ENCODE results near the gene SLC2A6.

SLC2A6 gene

DNA sequence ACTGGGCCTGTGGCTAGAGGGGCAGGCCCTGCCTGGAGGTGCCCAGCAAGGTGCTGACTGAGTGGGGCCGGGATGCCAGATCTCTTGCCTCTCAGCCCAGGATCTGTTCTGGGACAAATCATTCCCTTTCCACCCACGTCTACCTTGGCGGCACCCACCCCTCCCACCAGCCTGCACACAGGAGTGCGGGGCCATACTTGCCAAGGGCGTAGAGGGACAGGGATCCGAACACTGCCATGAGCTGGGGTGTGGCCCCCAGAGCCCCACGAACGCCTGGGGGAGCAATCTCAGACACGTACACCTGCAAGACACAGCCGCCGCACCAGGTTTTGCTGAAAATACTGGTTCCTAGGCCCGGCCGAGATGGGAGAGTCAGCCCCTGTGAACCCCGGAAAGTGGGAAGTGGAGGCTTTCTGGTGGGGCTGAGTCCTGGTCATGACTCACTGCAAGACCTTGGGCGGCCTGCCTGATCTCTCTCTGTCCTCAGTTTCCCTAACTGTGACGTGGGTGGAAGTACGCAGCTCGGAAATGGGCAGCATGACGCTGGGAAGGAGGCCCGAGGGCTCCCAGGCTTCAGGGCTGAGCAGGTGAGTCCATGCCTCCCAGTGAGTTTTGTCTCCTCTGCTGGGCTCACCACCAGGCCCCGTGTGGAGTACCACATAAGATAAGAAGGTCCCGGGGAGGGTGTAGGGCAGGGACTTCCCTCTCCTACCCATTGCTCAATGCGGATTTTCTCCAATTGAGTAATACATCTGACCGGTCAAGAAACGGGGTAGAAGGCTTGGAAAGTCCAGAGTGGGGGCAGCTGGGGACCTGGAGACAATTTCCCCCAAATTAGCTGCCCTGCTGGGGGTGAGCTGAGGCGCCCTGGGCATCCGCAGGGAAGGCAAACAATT, 2.6 kb downstream of the SLC2A6 start:
- no peak for DNase-seq

DNA sequence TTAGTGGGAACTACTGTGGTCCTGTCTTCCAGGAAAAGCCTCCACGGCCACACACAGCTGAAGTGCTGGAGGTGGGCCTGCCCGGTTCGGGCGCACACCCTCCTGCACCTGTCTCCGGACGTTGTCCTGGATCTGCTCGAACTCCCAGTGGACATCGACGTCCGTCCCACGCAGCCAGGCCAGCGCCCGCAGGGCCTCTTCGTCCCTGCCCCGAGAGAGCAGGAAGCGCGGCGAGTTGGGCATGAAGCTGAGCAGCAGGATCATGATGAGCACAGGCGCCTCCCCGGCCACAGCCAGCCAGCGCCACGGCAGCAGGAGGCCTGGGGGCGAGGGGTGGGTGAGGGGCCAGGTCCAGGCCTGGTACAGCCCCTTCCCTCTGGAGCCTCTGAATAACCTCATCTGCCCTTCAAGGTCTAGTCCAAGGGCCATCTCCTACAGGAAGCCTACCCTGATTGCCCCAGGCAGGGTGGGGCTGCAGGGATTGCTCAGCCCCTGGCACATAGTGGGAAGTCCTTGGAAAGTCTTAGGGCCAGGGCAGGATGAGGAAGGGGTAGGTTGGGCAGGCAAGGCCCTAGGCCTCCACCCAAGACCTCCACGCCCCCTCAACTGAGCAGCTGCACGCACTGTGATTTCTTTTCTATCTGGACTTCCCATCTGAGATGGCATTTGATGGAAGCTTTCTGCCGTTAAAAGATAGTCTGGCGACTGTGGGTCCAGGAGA, 3.4 kb downstream of the SLC2A6 start:
- DNase-seq: no peak

DNA sequence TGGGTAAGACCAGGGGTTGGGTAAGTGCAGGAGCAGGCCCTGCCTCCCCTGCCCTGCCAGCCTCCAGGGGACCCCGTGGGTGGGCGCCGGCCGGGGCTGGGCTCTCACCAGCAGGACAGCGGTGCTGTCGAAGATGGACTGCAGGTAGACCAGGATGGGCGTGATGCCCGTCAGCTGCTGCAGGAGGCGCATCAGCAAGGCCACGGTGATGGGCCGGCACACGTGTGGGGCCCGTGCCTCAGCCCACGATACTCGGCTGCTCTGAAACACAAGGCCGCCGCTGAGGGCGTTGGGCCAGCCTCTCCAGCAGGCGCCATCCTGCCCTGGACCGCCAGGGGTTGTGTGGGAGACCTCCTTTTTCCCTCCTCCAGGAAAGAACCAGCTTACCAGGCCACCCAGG, 4.0 kb downstream of the SLC2A6 start:
- no peak for DNase-seq

DNA sequence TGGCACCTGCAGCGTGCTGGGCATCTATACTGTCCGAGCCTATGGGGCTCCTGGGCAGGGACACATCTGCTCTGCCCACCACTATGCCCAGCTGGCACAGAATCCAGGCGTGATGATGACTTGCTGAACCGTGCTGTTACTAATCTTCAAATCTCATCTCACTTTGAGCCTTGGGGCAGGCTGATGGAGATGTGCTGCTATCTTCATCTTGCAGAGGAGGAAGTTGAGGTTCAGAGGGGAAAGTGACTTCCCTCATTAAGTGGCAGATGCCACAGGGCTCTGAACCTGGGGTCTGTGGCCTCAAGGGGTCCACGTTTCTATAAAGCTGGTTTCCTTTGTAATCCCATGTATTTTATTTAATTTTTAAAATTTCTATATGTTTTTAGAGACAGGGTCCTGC, 4.7 kb downstream of the SLC2A6 start:
- no peak for DNase-seq

DNA sequence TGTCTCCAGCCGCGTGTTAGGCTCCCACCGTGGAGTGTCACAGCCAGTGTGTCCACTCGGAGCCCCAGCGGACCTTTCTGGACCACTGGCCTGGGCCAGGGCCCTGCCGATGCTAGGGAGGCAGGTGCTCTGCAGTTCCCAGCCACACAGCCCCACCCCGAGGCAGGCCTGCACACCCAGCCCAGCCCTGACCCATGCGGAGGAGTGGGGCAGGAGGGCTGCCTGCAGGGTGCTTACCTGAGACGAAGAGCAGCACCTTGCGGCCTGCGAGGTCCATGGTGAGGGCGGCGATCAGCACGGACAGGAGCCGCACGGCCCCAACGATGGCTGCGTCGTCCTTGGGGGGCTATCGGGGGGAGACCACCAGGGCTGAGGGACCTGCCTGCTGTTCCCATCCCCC, 5.2 kb downstream of the SLC2A6 start:
- DNase-seq: no peak

DNA sequence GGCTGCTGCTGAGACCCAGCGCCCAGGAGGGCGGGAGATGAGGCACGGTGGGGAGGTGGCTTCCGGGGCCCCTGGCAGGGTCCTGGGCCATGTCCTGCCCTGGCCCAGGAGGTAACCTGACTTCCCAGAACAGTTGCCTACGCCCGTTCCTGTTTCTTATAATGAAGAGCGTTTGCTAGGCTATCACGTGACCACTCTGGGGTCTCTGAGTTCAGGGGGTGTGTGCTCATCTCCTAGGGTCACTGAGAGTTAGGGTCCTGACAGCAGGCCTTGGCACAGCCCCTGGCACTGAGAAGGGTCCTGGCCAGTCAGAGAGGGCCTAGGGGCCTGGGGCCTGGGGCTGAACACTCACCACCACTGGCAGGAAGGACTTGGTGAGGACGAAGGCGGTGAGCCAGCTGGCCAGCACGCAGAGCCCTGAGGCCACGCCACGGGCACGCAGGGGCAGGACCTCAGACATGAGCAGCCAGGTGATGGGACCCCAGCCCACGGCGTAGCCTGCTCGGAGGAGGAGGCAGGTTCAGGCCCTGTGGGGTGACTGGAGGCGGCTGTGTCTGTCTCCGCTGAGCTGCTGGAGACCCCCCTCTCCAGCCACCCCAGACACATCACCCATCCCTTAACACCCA, 6.0 kb downstream of the SLC2A6 start:
- DNase-seq: no peak

DNA sequence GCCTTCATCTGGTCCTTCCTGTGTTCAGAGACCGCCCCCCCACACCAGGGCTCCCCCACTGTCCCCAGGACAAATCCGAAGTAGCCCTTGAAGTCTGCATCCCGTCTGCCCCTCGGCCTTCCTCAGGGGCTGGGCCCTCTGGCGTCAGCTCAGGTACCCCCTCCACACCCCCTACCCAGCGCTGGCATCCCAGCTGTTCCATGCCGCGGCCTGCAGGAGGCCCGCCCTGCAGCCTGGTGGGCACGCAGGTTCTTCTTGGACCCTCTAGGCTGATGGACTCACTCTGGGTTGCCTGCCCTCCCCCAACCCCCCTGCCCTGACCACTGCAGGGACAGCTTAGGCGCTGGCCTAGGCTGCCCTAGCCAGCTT, 6.6 kb downstream of the SLC2A6 start:
- DNase-seq: no peak

DNA sequence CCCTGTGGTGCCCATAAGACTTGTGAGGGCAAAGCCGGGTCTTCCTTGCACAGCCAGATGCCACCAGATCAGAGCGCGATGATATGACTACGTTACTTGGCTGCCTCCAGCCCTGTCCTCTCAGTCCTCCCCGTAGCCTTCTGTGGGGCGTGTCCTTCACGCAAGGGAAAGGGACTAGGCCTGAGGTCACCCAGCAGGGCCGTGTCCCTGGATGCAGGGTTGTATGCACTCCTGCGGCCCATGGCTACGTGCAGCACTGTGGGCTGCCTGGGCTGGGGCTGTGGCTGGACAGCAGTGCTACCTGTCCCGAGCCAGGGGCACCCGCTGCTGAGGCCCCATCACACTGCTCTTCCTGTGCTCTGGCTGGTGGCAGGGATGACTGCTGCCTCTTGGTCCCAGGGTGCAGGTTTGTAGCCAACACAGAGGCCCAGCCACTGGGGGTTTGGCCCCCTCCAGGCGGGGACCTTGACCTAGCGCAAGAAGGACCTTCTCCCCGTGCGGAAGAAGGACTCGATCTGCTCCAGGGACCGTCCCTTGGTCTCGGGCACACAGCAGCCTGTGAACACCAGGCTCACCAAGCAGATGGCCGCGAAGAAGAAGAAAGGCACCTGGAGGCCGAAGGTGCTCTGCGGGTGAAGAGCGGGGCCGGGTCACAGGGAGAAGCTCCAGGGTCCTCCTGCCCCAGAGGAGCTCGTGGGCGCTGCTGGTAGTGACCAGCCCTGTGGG, 7.2 kb downstream of the SLC2A6 start:
- DNase-seq: no peak

DNA sequence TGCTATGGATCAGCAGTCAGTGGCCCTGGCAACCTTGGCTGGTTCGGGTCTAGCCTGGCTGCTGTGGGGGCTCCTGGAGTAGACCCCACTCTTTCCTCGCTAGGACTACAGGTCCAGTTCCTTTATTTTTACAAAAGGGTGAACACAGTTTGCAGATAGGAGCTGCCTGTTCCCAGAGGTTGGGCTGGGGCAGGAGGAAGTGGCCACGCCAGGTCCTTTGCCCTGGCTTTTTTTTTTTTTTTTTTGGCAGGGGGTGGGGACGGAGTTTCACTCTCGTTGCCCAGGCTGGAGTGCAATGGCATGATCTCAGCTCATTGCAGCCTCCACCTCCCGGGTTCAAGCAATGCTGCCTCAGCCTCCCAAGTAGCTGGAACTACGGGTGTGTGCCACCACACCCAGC, 7.9 kb downstream of the SLC2A6 start:
- DNase-seq: no peak

DNA sequence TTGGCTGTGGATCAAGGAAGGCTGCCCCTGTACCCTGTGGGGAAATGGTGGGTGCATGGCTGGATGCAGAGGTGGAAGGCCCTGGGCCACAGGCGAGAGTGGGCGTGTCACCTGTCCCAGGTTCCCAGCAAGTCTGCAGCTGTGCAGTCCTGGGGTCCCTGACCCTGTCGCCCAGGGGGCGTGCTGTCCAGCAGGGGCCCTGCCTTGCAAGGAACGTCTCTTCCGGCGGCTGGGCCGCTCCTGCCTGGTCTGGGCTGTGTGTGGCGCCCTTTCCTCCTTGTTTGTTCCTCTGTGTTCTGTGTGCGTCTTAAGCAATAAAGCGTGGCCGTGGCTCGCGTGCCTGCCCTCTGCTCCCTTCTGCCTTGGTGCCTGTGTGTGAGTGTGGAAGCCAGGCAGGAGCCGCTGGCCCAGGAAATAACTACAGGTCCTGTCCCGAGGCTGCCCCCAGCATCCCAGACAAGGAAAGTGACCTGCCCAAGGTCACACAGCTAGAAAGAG, 8.4 kb downstream of the SLC2A6 start:
- DNase-seq: no peak

DNA sequence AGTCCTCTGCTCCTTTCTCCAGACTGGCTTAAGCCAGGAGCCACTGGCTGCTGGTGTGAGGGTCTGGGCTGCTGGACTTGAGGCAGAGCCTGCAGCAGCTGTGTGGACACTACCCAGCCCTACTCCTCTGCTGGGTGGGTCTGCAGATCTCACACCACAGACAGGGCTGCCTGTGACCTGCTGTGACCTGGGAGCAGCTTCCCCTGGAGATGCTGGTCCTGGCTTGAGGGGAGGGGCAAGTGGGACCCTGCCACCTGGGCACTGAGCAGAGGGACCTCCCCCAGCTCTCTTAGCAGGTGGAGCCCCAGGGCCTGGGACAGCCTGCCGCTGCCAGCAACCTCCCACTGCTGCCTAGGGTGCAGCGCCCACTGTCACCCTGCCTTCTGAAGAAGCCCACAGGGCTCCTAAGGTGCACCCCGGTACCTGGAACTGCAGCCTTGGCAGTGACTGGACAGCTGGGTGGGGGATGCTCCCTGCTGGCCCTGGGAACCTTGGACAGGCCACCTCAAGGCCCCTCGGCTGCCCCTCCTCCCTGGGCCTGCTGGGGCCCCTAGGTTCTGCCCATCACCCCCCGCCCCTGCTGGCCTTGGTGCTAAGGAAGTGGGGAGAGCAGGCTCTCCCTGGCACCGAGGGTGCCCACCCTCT, 10.0 kb downstream of the SLC2A6 start:
- no peak for DNase-seq

DNA sequence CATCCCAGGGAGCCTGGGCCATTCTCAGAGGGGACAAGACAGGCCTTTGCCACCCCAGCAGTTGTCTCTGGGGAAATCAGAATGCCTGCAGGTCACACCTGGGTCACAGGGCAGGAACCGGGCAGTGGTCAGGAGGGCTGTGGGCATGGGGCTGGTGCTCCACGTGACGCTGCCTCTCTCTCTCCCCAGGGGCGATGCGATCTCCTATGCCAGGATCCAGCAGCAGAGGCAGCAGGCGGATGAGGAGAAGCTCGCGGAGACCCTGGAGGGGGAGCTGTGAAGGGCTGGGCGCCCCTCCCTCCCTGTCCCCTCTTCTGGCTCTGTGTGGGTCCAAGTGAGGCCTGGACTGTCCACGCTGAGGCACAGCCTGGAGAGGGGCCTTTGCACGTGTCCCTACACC, 10.5 kb downstream of the SLC2A6 start:
- DNase-seq: no peak

DNA sequence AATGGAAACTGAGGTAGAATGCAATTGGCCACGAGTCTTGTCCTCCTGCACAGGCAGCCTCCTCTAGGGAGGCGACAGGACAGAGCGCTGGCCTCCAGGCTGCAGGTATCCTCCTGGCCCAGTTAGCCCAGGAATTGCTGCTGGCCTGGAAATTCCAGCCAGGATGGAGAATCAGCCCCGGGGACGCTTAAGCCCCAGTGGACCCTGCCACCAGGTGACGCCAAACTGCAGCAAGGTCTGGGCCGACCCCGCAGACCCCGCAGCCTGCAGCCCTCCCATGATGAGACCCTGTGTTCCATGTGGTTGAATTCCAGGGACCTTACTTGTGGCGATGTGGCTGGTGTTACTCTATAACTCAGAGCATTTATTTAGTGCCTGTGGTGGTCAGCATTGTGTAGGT, 11.8 kb downstream of the SLC2A6 start:
- DNase-seq: no peak

DNA sequence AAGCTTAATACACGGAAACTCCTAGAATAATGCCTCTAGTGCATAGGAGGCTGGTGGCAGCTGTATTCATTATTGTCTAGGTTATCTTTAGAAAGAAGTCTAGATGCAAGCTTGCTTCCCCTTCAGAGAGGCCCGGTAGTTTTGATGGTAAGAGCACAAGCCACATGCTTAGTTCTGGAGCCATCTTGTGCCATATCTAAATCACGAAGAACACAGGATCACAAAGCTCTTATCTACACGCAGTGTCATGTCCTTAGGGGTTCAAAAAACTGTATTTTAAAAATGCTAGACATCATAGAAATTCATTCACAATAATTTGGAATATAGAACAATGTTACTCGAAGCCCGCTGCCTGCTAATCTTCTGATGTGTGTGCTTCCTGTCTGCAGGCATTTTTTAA, 12.9 kb downstream of the SLC2A6 start:
- no peak for DNase-seq

DNA sequence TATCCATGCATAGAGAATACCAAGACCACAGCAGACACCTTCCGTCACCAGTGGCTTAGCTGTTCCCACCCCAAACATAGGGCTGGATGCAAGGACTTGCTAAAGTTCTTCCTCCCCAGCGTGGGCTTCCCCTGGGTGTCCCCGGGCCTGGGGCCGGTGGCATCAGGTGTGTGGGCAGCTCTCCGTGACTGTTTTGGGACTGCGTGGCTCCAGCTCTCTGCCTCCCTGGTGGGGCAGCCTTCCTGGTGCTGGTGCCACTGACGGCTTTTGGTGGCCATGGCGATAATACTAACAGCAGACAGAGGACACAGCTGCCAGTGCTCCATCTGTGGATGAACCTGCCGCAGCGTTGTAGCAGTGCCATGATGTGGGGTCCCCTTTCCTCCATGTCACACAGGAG, 14.3 kb downstream of the SLC2A6 start:
- no peak for DNase-seq

DNA sequence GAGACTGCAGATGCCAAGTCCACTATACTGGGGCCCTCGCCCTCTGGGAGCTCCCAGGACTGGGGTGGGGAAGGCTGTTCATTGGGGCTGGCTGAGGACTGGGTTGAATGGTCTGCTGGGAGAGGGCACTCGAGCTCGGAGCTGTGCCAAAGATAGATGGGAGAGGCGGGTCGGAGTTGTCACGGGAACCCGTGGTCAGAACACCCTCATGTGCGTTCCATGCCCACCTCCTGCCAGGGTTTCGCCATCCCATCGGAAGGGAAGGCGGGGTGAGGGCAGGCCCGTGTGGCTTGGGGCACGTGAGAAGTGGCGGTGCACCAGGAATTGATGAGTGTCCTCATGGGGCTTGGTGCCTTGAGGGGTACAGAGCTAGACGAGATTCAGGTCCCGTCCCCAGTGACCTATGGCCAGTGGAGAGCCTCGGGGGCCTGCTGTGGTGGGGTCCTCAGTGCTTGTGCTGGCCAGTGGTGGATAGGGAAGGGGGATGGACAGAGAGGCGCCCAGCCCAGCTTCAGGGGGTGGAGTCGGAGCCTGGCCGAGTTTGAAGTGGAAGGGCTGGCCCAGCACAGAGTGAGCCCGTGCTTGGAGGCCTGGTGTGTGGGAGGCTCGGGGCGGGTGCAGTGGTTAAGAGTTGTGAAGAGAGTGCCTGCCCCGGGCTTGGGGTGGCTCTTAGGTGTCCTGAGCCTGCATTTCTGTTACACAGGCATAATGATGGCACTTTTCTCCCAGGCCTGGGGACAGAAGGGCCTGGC, 14.9 kb downstream of the SLC2A6 start:
- no peak for DNase-seq

DNA sequence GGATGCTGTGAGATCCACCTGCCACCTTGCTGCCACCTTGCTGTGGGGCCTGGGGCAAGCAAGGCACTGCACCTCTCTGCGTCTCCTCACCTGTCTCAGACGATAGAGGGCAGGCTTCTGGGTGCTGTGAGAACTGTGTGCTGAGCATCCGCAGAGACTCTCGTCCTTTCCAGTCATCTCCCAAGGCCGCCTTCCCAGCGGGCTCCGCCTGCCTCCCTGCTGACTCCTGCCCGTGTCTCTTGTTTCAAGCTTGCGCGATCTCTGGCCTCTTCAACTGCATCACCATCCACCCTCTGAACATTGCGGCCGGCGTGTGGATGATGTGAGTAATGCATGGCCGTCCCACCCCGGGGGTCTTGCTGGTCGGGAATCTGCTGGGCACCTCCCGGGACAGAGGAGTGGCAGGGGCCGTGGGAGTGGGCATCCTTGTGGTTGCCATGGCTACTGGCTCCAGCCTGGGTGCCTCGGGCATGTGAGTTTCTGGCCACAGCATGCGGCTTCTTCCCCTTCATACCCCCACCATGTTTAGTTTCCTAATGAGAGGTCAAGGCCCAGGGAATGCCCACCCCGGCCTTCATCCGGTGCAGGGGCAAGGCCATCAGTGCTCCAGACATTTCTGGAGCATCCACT, 15.6 kb downstream of the SLC2A6 start:
- DNase-seq: no peak

DNA sequence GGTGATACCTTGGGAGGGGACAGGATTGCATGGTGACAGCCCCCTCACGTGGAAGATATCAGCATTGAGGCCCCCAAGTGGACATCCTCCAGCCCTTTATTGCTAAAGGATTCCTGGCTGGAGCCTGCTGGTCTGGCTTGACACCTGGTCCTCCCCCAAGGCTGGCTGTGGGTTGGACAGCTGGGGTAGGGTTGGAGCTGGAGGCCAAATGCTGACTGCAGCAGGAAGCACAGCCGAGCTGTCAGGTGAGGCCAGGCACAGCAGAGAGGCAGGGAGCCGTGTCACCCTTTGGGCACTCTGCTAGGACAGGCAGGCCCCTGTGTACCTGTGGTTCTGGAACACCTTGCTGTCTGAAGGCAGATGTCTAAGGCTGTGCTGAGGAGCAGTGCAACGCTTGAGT, 16.9 kb downstream of the SLC2A6 start:
- no peak for DNase-seq

DNA sequence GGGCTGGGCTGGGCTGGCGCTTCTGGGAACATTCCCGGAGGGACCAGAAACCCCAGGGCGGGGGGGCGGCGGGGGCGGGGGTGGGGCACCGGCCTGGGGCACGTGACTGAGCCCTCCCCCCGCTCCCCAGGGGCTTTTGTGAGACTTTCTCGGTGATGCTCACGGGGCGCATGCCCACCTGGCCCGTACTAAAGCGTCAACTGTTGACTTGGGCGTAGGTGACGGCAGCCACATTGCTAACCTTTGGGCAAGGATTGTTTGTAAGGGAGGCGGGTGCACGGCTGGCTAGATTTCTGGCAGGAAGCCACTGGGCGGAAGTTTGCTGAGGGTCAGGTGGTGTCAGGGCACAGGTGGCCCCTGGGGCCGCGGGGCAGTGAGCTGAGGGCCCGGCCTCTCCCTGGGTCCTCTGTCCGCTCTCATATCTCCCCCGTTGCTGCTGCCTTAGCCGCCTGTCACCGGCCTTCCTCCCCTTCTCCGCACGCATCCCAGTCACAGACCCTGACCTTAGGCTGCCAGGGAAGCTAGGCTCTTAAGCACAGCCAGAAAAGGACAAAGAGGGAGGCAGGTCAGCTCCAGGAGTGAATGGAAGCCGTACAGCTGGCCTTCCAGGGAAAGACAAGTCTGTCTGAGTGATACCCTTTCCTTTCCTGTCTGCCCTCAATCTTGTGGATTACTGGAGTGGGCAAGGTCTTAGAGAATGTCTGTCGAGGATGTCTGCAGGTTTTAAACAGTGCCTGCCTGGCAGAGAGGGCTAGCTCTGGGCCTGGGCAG, 18.3 kb downstream of the SLC2A6 start:
- no peak for DNase-seq
